Endothelial cell of umbilical vein (primary cell): ENCODE data around the gene MLYCD. TPM values are rescaled to one million over a fixed set of nuclear protein-coding genes. Genes with fewer than 3 reads are reported as not detected.

Experiments
- BruUV-seq: library from RNA; stranded (reverse); fragments of 400-500 nt; replicated peaks from 2 replicates; lab custom pipeline; 2021; lab: Mats Ljungman, UMichigan
- CTCF ChIA-PET: fragments of 300-600, 350-600 bp; sonication (Branson Sonifier 250); formaldehyde crosslinking; loops from one replicate; lab custom pipeline; 2021; ENCODE audit warnings: antibody characterized with exemption, inconsistent platforms; lab: Charles Lee
- POLR2A ChIA-PET: fragments of 300-600, 350-600 bp; sonication (Branson Sonifier 250); formaldehyde crosslinking; loops from one replicate; lab custom pipeline; 2021; ENCODE audit warnings: antibody characterized with exemption, inconsistent platforms; lab: Charles Lee
- DNase-seq: peaks from one replicate; pipeline ENCODE4 v3.0.0-alpha.2; 2011; ENCODE audit warnings: low read depth, low spot score
- FAIRE-seq: peaks from 2 replicates; lab custom pipeline; 2011; peaks lifted over from hg19 to GRCh38; lab: Jason Lieb, UNC
- H2AFZ ChIP-seq: 2 replicates; pipeline ENCODE4 v1.6.0; 2012; ENCODE audit warnings: low read depth, low read length, control low read depth, inconsistent platforms
- H3K27ac ChIP-seq: 2 replicates; pipeline ENCODE4 v1.5.1; 2011; ENCODE audit warnings: low read depth, mild to moderate bottlenecking, control low read depth, low read length, moderate library complexity; ENCODE audit not compliant: insufficient read depth
- H3K27me3 ChIP-seq, 2 experiments: 2 replicates each; pipeline versions ENCODE4 v1.6.0 to v1.6.1; 2011; ENCODE audit warnings: low read length in 2 of 2, mixed read lengths in 1 of 2; ENCODE audit not compliant: control insufficient read depth in 2 of 2, insufficient read depth in 2 of 2
- H3K36me3 ChIP-seq, 2 experiments: 2 replicates in 1 of 2; 3 replicates in 1 of 2; pipeline ENCODE4 v1.5.1; 2011; ENCODE audit warnings: low read length in 2 of 2, mild to moderate bottlenecking in 1 of 2, moderate library complexity in 1 of 2; ENCODE audit not compliant: control insufficient read depth in 2 of 2, insufficient read depth in 2 of 2; ENCODE audit errors: extremely low read depth in 1 of 2
- H3K4me1 ChIP-seq: 3 replicates; pipeline ENCODE4 v1.5.1; 2011; ENCODE audit warnings: mild to moderate bottlenecking, low read length; ENCODE audit not compliant: control insufficient read depth, insufficient read depth; ENCODE audit errors: extremely low read depth
- H3K4me2 ChIP-seq: 2 replicates; pipeline ENCODE4 v1.6.1; 2011; ENCODE audit warnings: low read length, control low read depth, mixed read lengths; ENCODE audit not compliant: insufficient read depth
- H3K4me3 ChIP-seq, 3 experiments: fragments of 200-600 bp in 1 of 3; sonication (generic), shearing (Covaris generic) in 1 of 3; replicated peaks in 1 of 3; 2 replicates each; pipeline ENCODE4 v1.5.1; 2011 to 2016; ENCODE audit warnings: control low read depth in 3 of 3, low read length in 3 of 3, mild to moderate bottlenecking in 2 of 3, inconsistent platforms in 1 of 3, low read depth in 1 of 3, moderate library complexity in 1 of 3; ENCODE audit not compliant: insufficient read depth in 1 of 3
- H3K79me2 ChIP-seq: 2 replicates; pipeline ENCODE4 v1.6.0; 2012; ENCODE audit warnings: low read length, inconsistent platforms; ENCODE audit not compliant: control insufficient read depth, insufficient read depth
- H3K9ac ChIP-seq: replicated peaks from 2 replicates; pipeline ENCODE3; 2011; ENCODE audit warnings: low read length, control low read depth; ENCODE audit not compliant: insufficient read depth; ENCODE audit errors: extremely low read depth
- H3K9me1 ChIP-seq: replicated peaks from 3 replicates; pipeline ENCODE4 v1.6.0; 2011; ENCODE audit warnings: mild to moderate bottlenecking, low read length; ENCODE audit not compliant: control insufficient read depth, insufficient read depth; ENCODE audit errors: extremely low read depth
- H3K9me3 ChIP-seq: replicated peaks from 2 replicates; pipeline ENCODE4 v1.5.1; 2012; ENCODE audit warnings: low read length, inconsistent platforms; ENCODE audit not compliant: control insufficient read depth, insufficient read depth
- H4K20me1 ChIP-seq: replicated peaks from 2 replicates; pipeline ENCODE3; 2011; ENCODE audit warnings: mild to moderate bottlenecking, low read length; ENCODE audit not compliant: control insufficient read depth, insufficient read depth; ENCODE audit errors: extremely low read depth
- CTCF ChIP-seq, 2 donors: IDR thresholded peaks; 1 replicate in 1 of 2; 2 replicates in 1 of 2; pipeline ENCODE4 v1.5.1; 2011; ENCODE audit warnings: low read length in 2 of 2, mild to moderate bottlenecking in 2 of 2, moderate library complexity in 2 of 2, control low read depth in 1 of 2, inconsistent platforms in 1 of 2, low read depth in 1 of 2; ENCODE audit not compliant: insufficient read depth in 1 of 2; ENCODE audit errors: extremely low read depth in 1 of 2
- EZH2 ChIP-seq: IDR thresholded peaks from 2 replicates; pipeline ENCODE4 v1.6.1; 2012; ENCODE audit warnings: borderline replicate concordance, low read depth, mild to moderate bottlenecking, moderate library complexity, low read length, inconsistent platforms; ENCODE audit not compliant: severe bottlenecking
- FOS ChIP-seq: IDR thresholded peaks from 2 replicates; pipeline ENCODE4 v1.6.1; 2011; ENCODE audit warnings: mild to moderate bottlenecking, low read length, moderate library complexity, borderline replicate concordance; ENCODE audit not compliant: insufficient read depth
- GATA2 ChIP-seq: IDR thresholded peaks from 2 replicates; pipeline ENCODE4 v1.7.0; 2011; ENCODE audit warnings: low read depth, mild to moderate bottlenecking, moderate library complexity, mixed read lengths, low read length; ENCODE audit not compliant: insufficient read length, insufficient read depth
- JUN ChIP-seq: IDR thresholded peaks from 2 replicates; pipeline ENCODE4 v1.6.1; 2011; ENCODE audit warnings: borderline replicate concordance, low read depth; ENCODE audit not compliant: insufficient read length, insufficient read depth
- MAX ChIP-seq: IDR thresholded peaks from 2 replicates; pipeline ENCODE4 v1.6.1; 2011; ENCODE audit not compliant: insufficient read depth, insufficient read length
- MYC ChIP-seq: IDR thresholded peaks from one replicate; pipeline ENCODE4 v1.6.1; 2011; ENCODE audit warnings: mild to moderate bottlenecking, low read depth, low read length
- POLR2A ChIP-seq: IDR thresholded peaks from 2 replicates; pipeline ENCODE4 v1.6.1; 2012; ENCODE audit warnings: low read depth, mild to moderate bottlenecking, control low read depth, low read length
- POLR2AphosphoS5 ChIP-seq: IDR thresholded peaks from 2 replicates; pipeline ENCODE4 v1.6.1; 2012; ENCODE audit warnings: low read depth, mild to moderate bottlenecking, control low read depth, low read length, moderate library complexity; ENCODE audit not compliant: insufficient read depth
- dilution Hi-C: fragments of 300-500 bp; cut with MboI; formaldehyde crosslinking; loops from one replicate; pipeline ENCODE4 v1.15.0; 2019; ENCODE audit warnings: low sequenced_read_pairs; ENCODE audit not compliant: extremely low pct_ligation_motif_present
- intact Hi-C: fragments of 100-400 bp; cut with micrococcal nuclease; formaldehyde crosslinking; loops from one replicate; pipeline ENCODE4 v1.10.0; 2022
- polyA plus RNA-seq, 4 experiments: library from polyadenylated mRNA; depleted of rRNA in 3 of 4; stranded (reverse) in 3 of 4; unstranded in 1 of 4; fragments of >200 nt; gene quantifications; 2 replicates each; pipeline versions ENCODE4 v1.2.1 to v1.2.3, GENCODE V29; 2011 to 2012; ENCODE audit warnings: missing spikeins in 1 of 4
- total RNA-seq: library from RNA; stranded (reverse); gene quantifications from 2 replicates; pipeline ENCODE4 v1.2.3, GENCODE V29; 2021

Gene MLYCD
- total and polyA plus RNA-seq, 2 donors (not counting 3 experiments of a cell fraction or from before 2014, with no cell fraction given) = 2.0 to 3.4 TPM

- no peaks in the 10 kb centered on the region for H3K9me1 ChIP-seq
- dilution Hi-C loops (no loop called here), intact Hi-C loops (no loop called here)
- no peaks in the 10 kb centered on the region for H3K9me3 ChIP-seq
- no peaks in the 10 kb centered on the region for H3K79me2 ChIP-seq
- H3K36me3 ChIP-seq = peaks cover 0 to 28% of the 10 kb centered on the region in 2 experiments
- ChIA-PET CTCF (interaction anchor here (0.9 kb wide), 1 partner anchor 14 kb away, joined by 3 read pairs; no protein-coding TSS in a partner anchor), POLR2A (interaction anchor here (0.5 kb wide), 1 partner anchor 1759 kb away, joined by 3 read pairs; no protein-coding TSS in a partner anchor)
- no peak overlapping the region for H2AFZ ChIP-seq
- H3K27ac ChIP-seq = no peak overlapping the region
- no peak for FAIRE-seq
- H3K4me1 ChIP-seq = no peaks in the 10 kb centered on the region
- BruUV-seq = no TSS peak
- no peak overlapping the region for H3K9ac ChIP-seq
- no peak for DNase-seq
- H3K4me2 ChIP-seq = no peak overlapping the region
- no peaks in the 10 kb centered on the region for H3K27me3 ChIP-seq
- H4K20me1 ChIP-seq = no peaks in the 10 kb centered on the region
- TF ChIP-seq MAX = no peak
- no peak for TF ChIP-seq POLR2A
- no peak for TF ChIP-seq POLR2AphosphoS5
- no peak for TF ChIP-seq GATA2
- TF ChIP-seq FOS = no peak
- TF ChIP-seq EZH2 = no peak
- TF ChIP-seq CTCF (IDR thresholded peaks at IDR 0.05; ENCODE audit: extremely low read depth in 1 of 2, insufficient read depth in 1 of 2, low read depth in 1 of 2, low read length in 2 of 2) = no peak
- no peak for TF ChIP-seq MYC
- TF ChIP-seq JUN = no peak
- H3K4me3 ChIP-seq = no peak overlapping the region
Measured at GRCh38 chr16:83915491-83915890, 16.6 kb downstream of the MLYCD start.
